Activated T-helper 17 cell treated with anti-CD3 and anti-CD28 coated beads, Interleukin-2, amount 50 U/mL, for 72 hours (primary cell): Measurements from ENCODE around the gene KDM5B. TPM values are rescaled to one million over a fixed set of nuclear protein-coding genes. Genes with fewer than 3 reads are reported as not detected.
"Not testable (repeated sequence)": the region's sequence is repeated elsewhere in the genome, so short reads cannot be mapped to it uniquely, and the experiment has no call there.

Experiments
- ATAC-seq: fragments of 150-1000 bp; cut with Tn5 transposase; replicated peaks from 2 replicates; pipeline ENCODE4 v1.10.0; 2021; ENCODE audit warnings: mild to moderate bottlenecking, moderate library complexity
- H3K27ac Mint-ChIP-seq: one replicate; pipeline ENCODE4 v1.8.0; 2022; ENCODE audit warnings: mixed read lengths
- H3K27me3 Mint-ChIP-seq: one replicate; pipeline ENCODE4 v1.8.0; 2022; ENCODE audit warnings: mixed read lengths
- H3K36me3 Mint-ChIP-seq: one replicate; pipeline ENCODE4 v1.8.0; 2022; ENCODE audit warnings: low read depth, mild to moderate bottlenecking, mixed read lengths
- H3K4me1 Mint-ChIP-seq: one replicate; pipeline ENCODE4 v1.8.0; 2022; ENCODE audit warnings: mixed read lengths
- H3K4me3 Mint-ChIP-seq: one replicate; pipeline ENCODE4 v1.8.0; 2022; ENCODE audit warnings: mild to moderate bottlenecking, mixed read lengths
- H3K9me3 Mint-ChIP-seq: one replicate; pipeline ENCODE4 v1.8.0; 2022; ENCODE audit warnings: mixed read lengths
- total RNA-seq, 2 donors: library from RNA; stranded (reverse); gene quantifications; one replicate each; pipeline ENCODE4 v1.2.3, GENCODE V29; 2022

KDM5B gene
- total RNA-seq, 2 donors from 2014 or later = 124 to 176 TPM

DNA sequence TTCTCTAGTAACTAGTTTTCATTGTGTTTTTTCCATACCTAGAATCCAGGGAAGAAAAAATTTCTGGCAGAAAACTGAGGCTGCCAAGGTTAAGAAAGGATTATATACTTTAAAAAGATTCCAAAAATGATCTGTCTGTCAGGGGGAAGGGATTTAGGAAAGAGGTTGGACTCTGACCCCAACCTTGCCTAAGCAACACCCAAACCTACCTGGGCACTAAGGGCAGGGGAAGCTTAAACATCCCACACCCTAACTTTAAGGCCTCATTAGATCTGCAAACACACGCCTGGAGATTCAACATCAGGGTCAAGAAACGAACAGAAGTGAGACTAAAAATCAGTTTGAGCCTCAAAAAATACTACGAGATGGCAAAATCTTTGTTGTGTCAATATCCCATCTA, 19.4 kb downstream of the KDM5B start:
- no peaks in the 10 kb centered on the region for H3K9me3 Mint-ChIP-seq
- no peaks in the 10 kb centered on the region for H3K27me3 Mint-ChIP-seq
- peaks cover 19% of the 10 kb centered on the region for H3K4me1 Mint-ChIP-seq

DNA sequence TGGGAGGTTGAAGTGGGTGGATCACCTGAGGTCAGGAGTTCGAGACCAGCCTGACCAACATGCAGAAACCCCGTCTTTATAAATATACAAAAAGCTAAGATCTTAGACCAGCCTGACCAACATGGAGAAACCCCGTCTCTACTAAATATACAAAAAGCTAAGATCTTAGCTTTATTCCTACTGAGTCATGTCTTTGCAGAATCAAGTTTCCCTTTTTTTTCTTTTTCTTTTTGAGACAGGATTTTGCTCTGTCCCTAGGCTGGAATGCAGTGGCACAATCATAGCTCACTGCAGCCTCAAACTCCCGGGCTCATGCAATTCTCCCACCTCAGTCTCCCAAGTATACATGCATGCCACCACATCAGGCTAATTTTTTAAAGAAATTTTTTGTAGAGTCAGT, 21.4 kb downstream of the KDM5B start:
- Mint-ChIP-seq H3K4me3 (no peak overlapping the region), H3K4me1 (peaks cover 13% of the 10 kb centered on the region), H3K36me3 (no peaks in the 10 kb centered on the region), H3K27ac (no peak overlapping the region), H3K27me3 (no peaks in the 10 kb centered on the region), H3K9me3 (no peaks in the 10 kb centered on the region)
- ATAC-seq = no peak

More for the DNA sequence above, 19.4 kb downstream of the KDM5B start:
- ATAC-seq = no peak
- Mint-ChIP-seq H3K4me3 (no peak overlapping the region), H3K27ac (peak overlapping the region; percentile 25), H3K36me3 (no peaks in the 10 kb centered on the region)

DNA sequence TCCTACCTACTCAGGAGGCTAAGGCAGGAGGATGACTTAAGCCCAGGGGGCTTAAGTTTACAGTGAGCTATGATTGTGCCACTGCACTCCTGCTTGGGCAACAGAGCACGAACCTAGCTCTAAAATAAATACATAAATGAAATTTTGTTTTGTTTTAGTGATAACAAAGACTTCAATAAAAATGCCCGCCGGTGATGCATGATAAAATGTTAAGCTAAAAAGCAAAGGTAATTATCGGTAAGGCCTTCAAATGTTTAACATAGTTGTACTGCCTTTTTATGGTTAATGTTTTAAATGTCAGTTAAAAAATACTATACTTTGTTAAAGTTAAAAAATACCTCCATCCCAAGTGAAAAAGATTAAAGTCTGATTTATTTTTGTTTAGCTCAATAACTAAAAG, 27.0 kb downstream of the KDM5B start:
- peaks cover 3% of the 10 kb centered on the region for H3K4me1 Mint-ChIP-seq
- no peak overlapping the region for H3K4me3 Mint-ChIP-seq
- ATAC-seq = no peak
- H3K36me3 Mint-ChIP-seq = peaks cover 15% of the 10 kb centered on the region
- H3K27me3 Mint-ChIP-seq = no peaks in the 10 kb centered on the region
- H3K27ac Mint-ChIP-seq = no peak overlapping the region
- no peaks in the 10 kb centered on the region for H3K9me3 Mint-ChIP-seq

DNA sequence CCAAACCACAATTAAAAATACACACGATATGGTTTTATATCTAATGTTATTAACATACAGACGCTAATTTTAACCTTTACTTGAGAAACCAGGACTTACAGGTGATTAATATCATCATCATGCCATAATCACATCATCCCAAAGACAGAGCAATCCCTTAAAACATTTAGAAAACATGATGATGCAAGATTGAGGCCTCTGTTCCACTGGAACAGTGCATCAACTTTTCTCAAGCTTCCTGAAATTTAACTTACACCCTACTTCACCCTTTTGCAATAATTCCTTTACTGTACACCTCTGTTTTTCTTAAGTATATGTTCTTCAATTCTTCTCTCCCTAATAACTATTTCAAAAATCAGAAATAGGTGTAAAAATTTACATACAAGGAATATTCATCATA, 38.1 kb downstream of the KDM5B start:
- no peaks in the 10 kb centered on the region for H3K4me1 Mint-ChIP-seq
- H3K36me3 Mint-ChIP-seq = peaks cover 92% of the 10 kb centered on the region

DNA sequence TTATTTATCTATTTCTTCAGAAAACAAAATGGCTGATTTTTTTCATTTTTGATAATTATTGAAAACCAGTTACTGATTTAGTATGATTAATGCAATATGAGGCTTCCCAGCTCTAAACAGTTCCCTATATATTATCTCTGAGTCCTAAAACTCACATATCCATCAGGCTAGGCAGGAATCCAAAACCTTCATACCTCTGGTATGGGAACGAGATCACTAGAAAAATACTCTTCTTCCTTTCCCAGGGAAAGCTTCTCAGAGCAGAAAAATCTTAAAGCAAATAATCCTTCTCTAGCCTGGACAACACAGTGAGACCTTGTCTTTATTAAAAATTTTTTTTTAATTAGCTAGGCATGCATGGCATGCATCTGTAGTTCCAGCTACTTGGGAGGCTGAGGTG, 42.5 kb downstream of the KDM5B start:
- ATAC-seq = no peak
- Mint-ChIP-seq H3K27me3 (no peaks in the 10 kb centered on the region), H3K27ac (no peak overlapping the region), H3K36me3 (peaks cover 94% of the 10 kb centered on the region), H3K9me3 (no peaks in the 10 kb centered on the region), H3K4me3 (no peak overlapping the region), H3K4me1 (peaks cover 5% of the 10 kb centered on the region)

More for the DNA sequence above, 38.1 kb downstream of the KDM5B start:
- H3K27me3 Mint-ChIP-seq = no peaks in the 10 kb centered on the region
- no peak overlapping the region for H3K27ac Mint-ChIP-seq
- H3K9me3 Mint-ChIP-seq = no peaks in the 10 kb centered on the region
- H3K4me3 Mint-ChIP-seq = no peak overlapping the region
- no peak for ATAC-seq

DNA sequence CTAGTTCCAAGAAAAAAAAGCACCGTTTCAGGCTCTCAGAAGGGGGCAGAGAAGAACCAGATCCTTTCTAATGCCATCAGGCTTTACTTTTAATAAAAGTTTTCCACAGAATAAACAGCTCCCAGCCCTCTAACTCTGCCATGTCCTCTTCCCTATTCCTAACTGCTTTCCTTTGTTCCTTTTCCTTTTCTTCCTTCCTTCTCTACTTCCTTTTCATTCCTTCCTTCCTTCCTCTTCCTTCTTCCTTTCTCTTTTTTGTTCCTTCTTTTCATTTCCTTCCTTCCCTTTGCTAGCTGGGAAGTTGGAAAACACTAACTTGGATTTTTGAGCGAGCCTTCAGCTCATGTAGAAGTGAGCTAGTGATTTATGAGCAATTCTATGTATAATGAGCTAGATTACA, 46.2 kb downstream of the KDM5B start:
- Mint-ChIP-seq H3K27me3 (no peaks in the 10 kb centered on the region), H3K36me3 (peaks cover 99% of the 10 kb centered on the region), H3K27ac (peak overlapping the region; percentile 66), H3K4me1 (peaks cover 5% of the 10 kb centered on the region), H3K4me3 (no peak overlapping the region), H3K9me3 (no peaks in the 10 kb centered on the region)
- no peak for ATAC-seq

DNA sequence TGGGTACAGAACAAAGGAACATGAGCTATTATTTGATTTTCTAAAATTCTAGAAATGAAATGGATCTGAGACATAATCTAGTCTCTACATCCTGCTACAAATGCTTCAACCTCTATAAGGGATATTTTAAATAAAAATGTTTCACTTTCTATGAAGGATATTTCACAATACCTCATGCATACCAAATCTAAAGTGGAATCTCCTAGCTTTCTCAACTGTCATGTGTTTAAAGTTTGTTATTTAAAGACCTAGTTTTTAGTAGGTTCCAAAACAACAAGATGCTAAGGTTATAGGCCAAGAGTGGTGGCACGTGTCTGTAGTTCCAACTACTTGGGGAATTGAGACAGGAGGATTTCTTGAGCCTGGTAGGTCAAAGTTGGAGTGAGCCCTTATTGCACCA, 47.6 kb downstream of the KDM5B start:
- peaks cover 99% of the 10 kb centered on the region for H3K36me3 Mint-ChIP-seq
- H3K27ac Mint-ChIP-seq = no peak overlapping the region
- H3K9me3 Mint-ChIP-seq = no peaks in the 10 kb centered on the region
- no peaks in the 10 kb centered on the region for H3K27me3 Mint-ChIP-seq
- no peak for ATAC-seq
- H3K4me3 Mint-ChIP-seq = no peak overlapping the region
- peaks cover 5% of the 10 kb centered on the region for H3K4me1 Mint-ChIP-seq

DNA sequence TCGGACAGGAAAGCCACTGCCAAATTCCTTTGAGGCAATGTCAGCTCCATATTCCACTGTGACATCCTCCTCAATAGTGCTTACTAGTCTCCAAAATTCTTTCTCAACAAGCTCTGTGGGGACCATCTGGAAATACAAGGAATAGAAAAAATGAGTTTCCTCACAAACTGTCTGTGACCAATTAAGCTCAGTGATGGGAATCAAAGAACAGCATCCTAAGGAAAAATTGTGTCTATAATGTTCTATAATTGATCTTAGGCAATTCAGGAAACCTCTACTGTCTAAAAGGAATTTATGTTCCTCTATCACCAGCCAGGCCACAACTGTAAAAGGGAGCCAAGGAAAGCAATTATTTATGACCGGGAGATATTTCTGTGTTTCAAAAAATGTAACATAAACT, 51.8 kb downstream of the KDM5B start:
- Mint-ChIP-seq H3K27me3 (no peaks in the 10 kb centered on the region), H3K36me3 (peaks cover 99% of the 10 kb centered on the region), H3K4me3 (no peak overlapping the region), H3K4me1 (peaks cover 3% of the 10 kb centered on the region), H3K27ac (no peak overlapping the region), H3K9me3 (no peaks in the 10 kb centered on the region)
- no peak for ATAC-seq

DNA sequence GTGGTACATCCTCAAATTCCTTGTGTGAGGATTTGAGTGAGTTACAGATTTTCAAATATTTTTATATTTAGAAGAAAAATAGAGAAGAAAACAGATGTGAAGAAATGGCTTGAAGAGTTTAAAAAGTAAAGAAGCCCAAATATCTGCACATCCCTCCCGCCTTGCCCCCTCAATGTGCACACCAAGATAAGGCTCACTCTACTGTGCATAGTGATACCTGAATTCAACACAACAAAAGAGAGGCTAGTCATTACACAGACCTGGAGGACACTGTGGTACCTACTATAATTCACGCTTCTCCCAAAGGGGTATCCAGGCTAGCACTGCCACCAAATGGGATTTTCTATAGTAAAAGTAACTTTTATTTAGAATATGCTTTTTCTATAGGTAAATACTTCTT, 53.9 kb downstream of the KDM5B start:
- no peaks in the 10 kb centered on the region for H3K9me3 Mint-ChIP-seq
- H3K27me3 Mint-ChIP-seq = no peaks in the 10 kb centered on the region
- H3K4me1 Mint-ChIP-seq = peaks cover 3% of the 10 kb centered on the region
- no peak overlapping the region for H3K27ac Mint-ChIP-seq
- peaks cover 100% of the 10 kb centered on the region for H3K36me3 Mint-ChIP-seq
- H3K4me3 Mint-ChIP-seq = no peak overlapping the region
- no peak for ATAC-seq

DNA sequence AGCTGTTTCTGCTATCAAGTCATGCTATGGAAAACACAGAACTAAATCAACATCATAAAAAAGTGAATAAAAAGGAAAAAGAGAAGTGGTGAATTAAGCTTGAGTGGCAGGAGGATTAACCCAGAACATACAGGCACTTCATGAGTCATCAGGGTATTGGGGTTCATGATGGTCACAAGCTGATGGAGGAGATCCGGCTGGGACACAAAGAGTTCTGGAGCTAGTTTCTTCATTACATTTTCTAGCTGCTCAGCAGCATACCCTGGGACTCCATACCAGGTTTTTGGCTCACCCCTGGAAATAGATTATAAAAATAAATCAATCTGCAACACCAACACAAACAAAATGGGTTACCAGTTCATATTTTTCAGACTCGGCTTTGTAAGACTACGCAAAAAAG, 55.4 kb downstream of the KDM5B start:
- H3K4me1 Mint-ChIP-seq = peaks cover 3% of the 10 kb centered on the region

DNA sequence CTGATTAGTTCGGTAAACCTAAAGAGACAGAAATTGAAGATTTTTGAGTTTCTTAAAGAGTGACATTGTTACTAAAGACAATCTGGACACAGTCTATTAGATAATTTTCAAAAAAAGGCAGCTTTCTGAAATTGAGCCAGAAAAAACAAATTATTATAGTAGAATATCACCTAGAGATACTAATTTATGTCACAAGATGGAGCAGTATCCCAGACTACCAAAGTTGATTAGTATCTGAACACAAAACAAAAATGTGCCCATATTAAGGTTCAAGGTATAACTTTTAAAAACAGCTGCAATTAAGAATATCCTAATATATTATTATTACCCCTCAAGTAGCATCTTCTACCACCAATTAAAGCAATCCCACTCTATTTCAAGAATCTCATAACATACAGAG, 57.5 kb downstream of the KDM5B start:
- Mint-ChIP-seq H3K27me3 (no peaks in the 10 kb centered on the region), H3K4me1 (peaks cover 3% of the 10 kb centered on the region), H3K36me3 (peaks cover 100% of the 10 kb centered on the region), H3K27ac (no peak overlapping the region), H3K4me3 (no peak overlapping the region), H3K9me3 (no peaks in the 10 kb centered on the region)
- no peak for ATAC-seq

More for the DNA sequence above, 55.4 kb downstream of the KDM5B start:
- no peak for ATAC-seq
- Mint-ChIP-seq H3K27me3 (no peaks in the 10 kb centered on the region), H3K9me3 (no peaks in the 10 kb centered on the region), H3K4me3 (no peak overlapping the region), H3K36me3 (peaks cover 100% of the 10 kb centered on the region), H3K27ac (peak overlapping the region; percentile 20)

DNA sequence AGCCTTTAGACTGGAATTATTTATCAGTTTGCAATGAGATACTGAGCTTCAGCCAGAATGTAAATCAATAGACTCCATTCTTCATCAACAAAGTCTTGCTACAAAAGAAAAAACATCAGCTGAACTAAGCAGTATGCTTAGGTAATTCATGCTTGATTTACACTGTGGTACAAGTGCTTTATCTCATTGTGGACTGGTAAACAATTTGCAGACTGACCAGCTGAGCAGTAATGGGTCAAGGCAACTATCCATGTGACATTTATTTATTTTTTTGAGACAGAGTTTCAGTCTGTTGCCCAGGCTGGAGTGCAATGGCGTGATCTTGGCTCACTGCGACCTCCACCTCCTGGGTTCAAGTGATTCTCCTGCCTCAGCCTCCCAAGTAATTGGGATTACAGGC, 58.2 kb downstream of the KDM5B start:
- H3K4me1 Mint-ChIP-seq = peaks cover 3% of the 10 kb centered on the region
- H3K36me3 Mint-ChIP-seq = peaks cover 100% of the 10 kb centered on the region

DNA sequence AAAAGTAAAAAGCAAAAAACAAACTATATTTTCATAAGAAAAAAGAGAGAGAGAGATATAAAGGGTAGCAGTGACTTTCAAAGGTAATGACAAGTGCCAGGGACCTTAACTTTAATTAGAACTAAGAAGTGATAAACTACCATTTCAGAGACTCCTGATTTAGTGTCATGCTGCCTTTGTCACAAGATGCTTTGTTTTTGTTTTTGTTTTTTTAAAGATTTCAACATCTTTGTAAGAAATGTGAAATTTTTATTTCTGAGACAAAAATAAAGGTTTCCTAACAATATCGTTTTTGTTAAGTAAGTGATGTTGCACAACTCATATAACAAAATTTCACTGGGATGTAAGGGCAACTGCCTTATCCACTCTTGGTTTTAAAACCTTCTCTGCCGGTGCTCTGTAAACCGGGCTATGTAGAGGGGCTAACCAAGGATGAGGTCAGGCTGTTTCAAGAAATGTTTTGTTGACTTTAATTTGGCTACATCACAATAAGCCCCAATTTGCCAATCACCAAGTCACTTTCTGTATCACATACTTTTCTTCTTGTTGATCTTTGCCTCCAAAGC, 62.8 kb downstream of the KDM5B start:
- ATAC-seq = no peak
- H3K27ac Mint-ChIP-seq = no peak overlapping the region
- H3K27me3 Mint-ChIP-seq = no peaks in the 10 kb centered on the region
- peaks cover 100% of the 10 kb centered on the region for H3K36me3 Mint-ChIP-seq
- H3K4me3 Mint-ChIP-seq = no peak overlapping the region
- H3K4me1 Mint-ChIP-seq = no peaks in the 10 kb centered on the region
- H3K9me3 Mint-ChIP-seq = no peaks in the 10 kb centered on the region

More for the DNA sequence above, 58.2 kb downstream of the KDM5B start:
- no peak for ATAC-seq
- Mint-ChIP-seq H3K27me3 (no peaks in the 10 kb centered on the region), H3K9me3 (no peaks in the 10 kb centered on the region), H3K27ac (no peak overlapping the region), H3K4me3 (no peak overlapping the region)

DNA sequence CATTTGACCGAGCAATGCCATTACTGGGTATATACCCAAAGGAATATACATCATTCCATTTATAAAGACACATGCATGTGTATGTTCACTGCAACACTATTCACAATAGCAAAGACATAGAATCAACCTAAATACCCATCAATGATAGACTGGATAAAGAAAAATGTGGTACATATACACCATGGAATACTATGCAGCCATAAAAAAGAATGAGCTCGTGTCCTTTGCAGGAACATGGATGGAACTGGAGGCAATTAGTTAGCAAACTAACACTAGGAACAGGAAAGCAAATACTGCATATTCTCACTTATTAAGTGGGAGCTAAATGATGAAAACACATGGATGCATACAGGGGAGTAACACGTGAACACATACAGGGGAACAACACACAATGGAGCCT, 63.5 kb downstream of the KDM5B start:
- H3K9me3 Mint-ChIP-seq = not testable (repeated sequence)

DNA sequence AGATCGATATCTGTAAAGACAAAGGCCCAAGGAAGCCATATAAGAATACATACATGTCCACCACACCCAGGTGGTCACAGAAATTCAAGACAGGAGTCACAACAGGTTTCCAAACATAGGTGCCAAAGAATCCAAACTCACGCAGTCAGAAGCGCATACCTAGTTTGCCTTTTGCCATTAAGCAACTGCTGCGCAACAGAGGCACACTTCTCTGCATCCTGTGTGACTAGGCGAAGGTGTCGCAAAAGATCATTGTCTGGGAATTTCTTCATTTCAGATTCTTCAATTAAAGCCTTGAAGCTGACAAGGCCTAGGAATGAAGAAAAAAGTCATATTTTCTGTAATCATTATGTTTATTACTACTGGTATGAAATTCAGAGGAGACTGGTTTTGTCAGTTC, 65.7 kb downstream of the KDM5B start:
- Mint-ChIP-seq H3K27me3 (no peaks in the 10 kb centered on the region), H3K9me3 (no peaks in the 10 kb centered on the region), H3K4me1 (no peaks in the 10 kb centered on the region), H3K27ac (no peak overlapping the region), H3K4me3 (no peak overlapping the region), H3K36me3 (peaks cover 91% of the 10 kb centered on the region)
- no peak for ATAC-seq

More for the DNA sequence above, 63.5 kb downstream of the KDM5B start:
- H3K27ac Mint-ChIP-seq, H3K4me3 Mint-ChIP-seq, H3K27me3 Mint-ChIP-seq, H3K4me1 Mint-ChIP-seq, ATAC-seq: not testable (repeated sequence)
- H3K36me3 Mint-ChIP-seq = peaks cover 95% of the 10 kb centered on the region

DNA sequence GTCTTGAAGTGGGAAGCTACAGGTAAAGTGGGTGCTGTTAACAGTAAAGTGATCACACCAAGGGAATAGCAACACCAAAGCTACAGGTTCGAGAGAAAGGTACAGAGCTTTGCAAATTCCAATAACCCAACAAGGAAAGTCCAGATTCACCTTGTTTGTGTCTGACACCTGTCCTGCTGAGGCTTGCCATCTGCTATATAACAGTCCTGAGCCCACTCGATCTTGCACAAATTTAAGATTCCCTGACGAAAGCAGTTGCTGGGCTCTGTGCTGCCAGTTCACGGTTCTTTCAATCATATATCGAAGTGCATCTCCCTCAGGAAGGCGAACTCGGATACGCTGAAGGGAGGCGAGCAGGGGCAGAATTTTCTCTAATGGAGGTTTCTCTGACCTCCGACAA, 75.0 kb downstream of the KDM5B start:
- no peak for ATAC-seq
- H3K36me3 Mint-ChIP-seq = peaks cover 100% of the 10 kb centered on the region
- no peak overlapping the region for H3K4me3 Mint-ChIP-seq
- H3K4me1 Mint-ChIP-seq = no peaks in the 10 kb centered on the region
- no peaks in the 10 kb centered on the region for H3K27me3 Mint-ChIP-seq
- H3K9me3 Mint-ChIP-seq = no peaks in the 10 kb centered on the region
- no peak overlapping the region for H3K27ac Mint-ChIP-seq
